Loucy (cell line): ENCODE data around the gene MOV10.

Experiments
- CTCF ChIP-seq: fragments of 200-600 bp; sonication (generic); conservative IDR thresholded peaks from 2 replicates; pipeline ENCODE4 v1.5.1; 2014; ENCODE audit warnings: mild to moderate bottlenecking, antibody characterized with exemption, low read length
- EZH2phosphoT487 ChIP-seq: fragments of 200-600 bp; IDR thresholded peaks from 2 replicates; pipeline ENCODE4 v1.6.1; 2018; ENCODE audit warnings: antibody characterized with exemption, mild to moderate bottlenecking, moderate library complexity, borderline replicate concordance

GRCh38 chr1:112708489-112708888 lies 34.0 kb downstream of the MOV10 start:
- no peak for TF ChIP-seq CTCF
- TF ChIP-seq EZH2phosphoT487, result no peak
